ENCODE results near the gene RGS19. TPM values are rescaled to one million over a fixed set of nuclear protein-coding genes. Genes with fewer than 3 reads are reported as not detected.
"Not testable (repeated sequence)": the region's sequence is repeated elsewhere in the genome, so short reads cannot be mapped to it uniquely, and the experiment has no call there.

The RGS19 gene
- total RNA-seq, result 10 to 100 TPM in 1 of 4 donors, 1 to 10 TPM in 3; 4.6 to 38.8 (median 6.7) TPM

- peaks cover 0 to 24% of the 10 kb centered on the region in 2 donors for H3K27me3 ChIP-seq
- peak within 1 kb of the TSS; percentile 70 for H3K27ac ChIP-seq
- H3K36me3 ChIP-seq, result no peaks in the 10 kb centered on the region
- no peaks in the 10 kb centered on the region for H3K9me3 ChIP-seq
- H3K4me3 ChIP-seq, result peak within 1 kb of the TSS; percentile 45 to 50
- H3K4me1 ChIP-seq, result peaks cover 5 to 16% of the 10 kb centered on the region in 2 donors
- intact Hi-C loops (cut with DNase I; ENCODE audit: low total_unique reads), result no loop called here
- TF ChIP-seq POLR2A (IDR thresholded peaks at IDR 0.05), result no peak
- no peak for TF ChIP-seq CTCF (IDR thresholded peaks at IDR 0.05)
- peak in 1 of 2 donors; percentile 56 for DNase-seq
Observed at GRCh38 chr20:64079273-64080012, at the start of gene RGS19. Gene RGS19, minus strand, starts transcription at chr20:64079518. Its CDS starts 2,632 bp downstream, at chr20:64076886.

DNA sequence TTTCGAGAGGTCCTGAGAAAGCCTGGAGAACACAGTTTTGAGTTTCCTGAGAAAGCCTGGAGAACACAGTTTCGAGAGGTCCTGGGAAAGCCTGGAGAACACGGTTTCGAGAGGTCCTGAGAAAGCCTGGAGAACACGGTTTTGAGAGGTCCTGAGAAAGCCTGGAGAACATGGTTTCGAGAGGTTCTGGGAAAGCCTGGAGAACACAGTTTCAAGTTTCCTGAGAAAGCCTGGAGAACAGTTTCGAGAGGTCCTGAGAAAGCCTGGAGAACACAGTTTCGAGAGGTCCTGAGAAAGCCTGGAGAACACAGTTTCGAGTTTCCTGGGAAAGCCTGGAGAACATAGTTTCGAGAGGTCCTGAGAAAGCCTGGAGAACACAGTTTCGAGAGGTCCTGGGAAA is 44.2 kb upstream of the RGS19 start:
- H3K9me3 ChIP-seq; intact Hi-C loops (cut with DNase I; ENCODE audit: low total_unique reads); DNase-seq; H3K4me1 ChIP-seq; H3K27ac ChIP-seq; H3K27me3 ChIP-seq; H3K4me3 ChIP-seq; H3K36me3 ChIP-seq: not testable (repeated sequence)

GRCh38 chr20:64122927-64123326 is 43.6 kb upstream of the RGS19 start:
- DNase-seq; H3K4me1 ChIP-seq; intact Hi-C loops (cut with DNase I; ENCODE audit: low total_unique reads): not testable (repeated sequence)

GRCh38 chr20:64121586-64121985 is 42.3 kb upstream of the RGS19 start:
- intact Hi-C loops (cut with DNase I; ENCODE audit: low total_unique reads), result no loop called here
- Histone ChIP-seq H3K4me1 (no peaks in the 10 kb centered on the region), H3K36me3 (no peaks in the 10 kb centered on the region), H3K9me3 (no peaks in the 10 kb centered on the region), H3K27me3 (no peaks in the 10 kb centered on the region), H3K27ac (no peak overlapping the region), H3K4me3 (no peak overlapping the region)
- DNase-seq, result no peak
- TF ChIP-seq POLR2A (IDR thresholded peaks at IDR 0.05) (no peak), CTCF (IDR thresholded peaks at IDR 0.05) (no peak)

More at GRCh38 chr20:64122927-64123326, 43.6 kb upstream of the RGS19 start:
- H3K27me3 ChIP-seq, H3K4me3 ChIP-seq, H3K27ac ChIP-seq, H3K36me3 ChIP-seq, H3K9me3 ChIP-seq: not testable (repeated sequence)

DNA sequence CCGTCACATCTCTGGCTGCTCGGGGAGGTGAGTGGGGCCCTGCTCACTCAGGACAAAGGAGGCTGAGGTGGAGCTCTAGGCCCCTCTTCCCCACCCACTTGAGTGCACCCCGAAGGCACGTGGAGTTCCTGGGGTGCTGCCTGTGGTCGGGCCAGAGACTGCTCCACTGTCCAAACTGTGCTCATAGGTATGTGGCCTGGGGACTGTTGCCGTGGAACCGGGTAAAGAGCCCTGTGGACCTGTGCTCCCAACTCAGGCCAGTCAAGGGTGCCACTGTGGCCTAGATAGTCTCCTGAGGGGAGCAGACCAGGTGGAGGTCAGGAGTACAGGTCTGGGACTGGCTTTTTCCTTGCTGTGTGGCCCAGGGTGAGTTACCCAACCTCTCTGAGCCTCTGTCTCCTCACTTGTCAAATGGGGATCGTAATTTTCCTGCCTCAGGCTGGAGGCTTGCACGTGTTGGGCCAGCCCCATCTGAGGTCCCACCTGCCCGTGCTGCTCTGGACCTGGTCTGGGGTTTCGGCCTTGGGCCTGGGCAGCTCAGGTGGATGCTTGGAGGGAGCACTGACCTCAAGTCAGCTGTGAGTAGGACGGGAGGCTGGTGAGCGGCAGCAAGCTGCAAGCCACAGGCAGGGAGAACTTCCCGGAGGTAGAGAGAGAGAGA is 40.5 kb upstream of the RGS19 start:
- Histone ChIP-seq H3K27me3 (no peaks in the 10 kb centered on the region), H3K9me3 (no peaks in the 10 kb centered on the region), H3K27ac (no peak overlapping the region), H3K4me1 (no peaks in the 10 kb centered on the region), H3K4me3 (no peak overlapping the region), H3K36me3 (no peaks in the 10 kb centered on the region)
- DNase-seq, result no peak
- TF ChIP-seq POLR2A (IDR thresholded peaks at IDR 0.05) (no peak), CTCF (IDR thresholded peaks at IDR 0.05) (no peak)
- intact Hi-C loops (cut with DNase I; ENCODE audit: low total_unique reads), result no loop called here

- no peak overlapping the region for H3K4me3 ChIP-seq
- intact Hi-C loops (cut with DNase I; ENCODE audit: low total_unique reads), result no loop called here
- no peak for TF ChIP-seq POLR2A (IDR thresholded peaks at IDR 0.05)
- TF ChIP-seq CTCF (IDR thresholded peaks at IDR 0.05), result no peak
- H3K36me3 ChIP-seq, result no peaks in the 10 kb centered on the region
- no peaks in the 10 kb centered on the region for H3K27me3 ChIP-seq
- no peak overlapping the region for H3K27ac ChIP-seq
- no peaks in the 10 kb centered on the region for H3K4me1 ChIP-seq
- DNase-seq, result no peak
- H3K9me3 ChIP-seq, result no peaks in the 10 kb centered on the region
Observed at GRCh38 chr20:64119301-64119680, 40.0 kb upstream of the RGS19 start.

DNA sequence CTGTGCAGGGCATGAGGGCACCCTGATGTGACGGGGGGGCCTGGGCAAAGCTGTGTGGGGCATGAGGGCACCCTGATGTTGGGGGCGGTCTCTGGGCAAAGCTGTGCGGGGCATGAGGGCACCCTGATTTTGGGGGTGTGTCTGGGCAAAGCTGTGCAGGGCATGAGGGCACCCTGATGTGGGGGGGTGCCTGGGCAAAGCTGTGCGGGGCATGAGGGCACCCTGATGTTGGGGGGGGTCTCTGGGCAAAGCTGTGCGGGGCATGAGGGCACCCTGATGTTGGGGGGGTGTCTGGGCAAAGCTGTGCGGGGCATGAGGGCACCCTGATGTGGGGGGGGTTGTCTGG is 38.1 kb upstream of the RGS19 start:
- H3K27me3 ChIP-seq; DNase-seq; H3K9me3 ChIP-seq; intact Hi-C loops (cut with DNase I; ENCODE audit: low total_unique reads); H3K4me1 ChIP-seq; H3K4me3 ChIP-seq; H3K36me3 ChIP-seq; H3K27ac ChIP-seq: not testable (repeated sequence)
